NCI-H460 (cell line): Measurements from ENCODE around the gene CIART. TPM values are rescaled to one million over a fixed set of nuclear protein-coding genes. Genes with fewer than 3 reads are reported as not detected.

Experiments used
- DNase-seq: peaks from one replicate; pipeline ENCODE4 v3.0.0-alpha.2; 2016; ENCODE audit warnings: low read depth; ENCODE audit errors: extremely low read depth
- total RNA-seq: library from RNA; depleted of rRNA; stranded (reverse); fragments of >200 nt; shearing (Covaris generic); gene quantifications from 2 replicates; pipeline ENCODE4 v1.2.3, GENCODE V29; 2014

CIART gene
- total RNA-seq, 1 experiment from 2014 or later, result 1.1 TPM

- no peak for DNase-seq
Observed at GRCh38 chr1:150259758-150260669, 22.3 kb upstream of the CIART start.

- no peak for DNase-seq
Observed at GRCh38 chr1:150261367-150261766, 21.0 kb upstream of the CIART start.

- no peak for DNase-seq
Observed at GRCh38 chr1:150262388-150263320, 19.7 kb upstream of the CIART start.

GRCh38 chr1:150263549-150263948, 18.8 kb upstream of the CIART start:
- no peak for DNase-seq

- no peak for DNase-seq
Observed at GRCh38 chr1:150267896-150268295, 14.5 kb upstream of the CIART start.

GRCh38 chr1:150268340-150268704, 14.0 kb upstream of the CIART start:
- no peak for DNase-seq

- DNase-seq, result peak; percentile 96
Observed at GRCh38 chr1:150268705-150269403, 13.5 kb upstream of the CIART start, which contains the start of gene APH1A. Gene APH1A, minus strand, starts transcription at chr1:150269016. Its CDS starts 206 bp downstream, at chr1:150268810.

GRCh38 chr1:150269451-150269850, 12.9 kb upstream of the CIART start:
- no peak for DNase-seq

GRCh38 chr1:150271291-150271959, 10.9 kb upstream of the CIART start:
- no peak for DNase-seq

GRCh38 chr1:150273311-150273710, 9.0 kb upstream of the CIART start:
- no peak for DNase-seq

- no peak for DNase-seq
Observed at GRCh38 chr1:150280138-150280707, 2.1 kb upstream of the CIART start.

- DNase-seq, result peak; percentile 74
Observed at GRCh38 chr1:150281221-150281757, 1.1 kb upstream of the CIART start.

- no peak for DNase-seq
Observed at GRCh38 chr1:150282558-150282958, 204 bp downstream of the CIART start.

- no peak for DNase-seq
Observed at GRCh38 chr1:150283260-150283659, 906 bp downstream of the CIART start.

GRCh38 chr1:150288382-150288781, 6.0 kb downstream of the CIART start:
- no peak for DNase-seq

GRCh38 chr1:150288822-150289221, 6.5 kb downstream of the CIART start:
- no peak for DNase-seq

GRCh38 chr1:150293433-150294253, 11.3 kb downstream of the CIART start, which contains the start of gene MRPS21:
Gene MRPS21, plus strand, starts transcription at chr1:150293861. Its CDS starts 506 bp downstream, at chr1:150294367.
- peak; percentile 92 for DNase-seq

GRCh38 chr1:150295476-150295875, 13.1 kb downstream of the CIART start:
- no peak for DNase-seq

GRCh38 chr1:150299716-150300115, 17.4 kb downstream of the CIART start:
- no peak for DNase-seq
